Thyroid gland (tissue), 4 donors: ENCODE data around the gene IL1RL1.

Source experiments
- POLR2A ChIP-seq, 2 donors: fragments of 450-650 bp; IDR thresholded peaks; one replicate each; pipeline ENCODE4 v1.6.1; 2017; ENCODE audit warnings: antibody characterized with exemption in 2 of 2, mild to moderate bottlenecking in 2 of 2, moderate library complexity in 1 of 2
- TF ChIP-seq, protein P1 (sequence below), 6 experiments: fragments of 200-600 bp in 3 of 6; fragments of 450-650 bp in 3 of 6; sonication (generic) in 3 of 6; IDR thresholded peaks; one replicate each; pipeline ENCODE4 v1.5.1; 2016 to 2019; ENCODE audit warnings: antibody characterized with exemption in 6 of 6, mild to moderate bottlenecking in 2 of 6, inconsistent platforms in 1 of 6, moderate library complexity in 1 of 6

GRCh38 chr2:102340778-102341177 is 29.4 kb downstream of the IL1RL1 start:
- TF ChIP-seq, protein P1, sequence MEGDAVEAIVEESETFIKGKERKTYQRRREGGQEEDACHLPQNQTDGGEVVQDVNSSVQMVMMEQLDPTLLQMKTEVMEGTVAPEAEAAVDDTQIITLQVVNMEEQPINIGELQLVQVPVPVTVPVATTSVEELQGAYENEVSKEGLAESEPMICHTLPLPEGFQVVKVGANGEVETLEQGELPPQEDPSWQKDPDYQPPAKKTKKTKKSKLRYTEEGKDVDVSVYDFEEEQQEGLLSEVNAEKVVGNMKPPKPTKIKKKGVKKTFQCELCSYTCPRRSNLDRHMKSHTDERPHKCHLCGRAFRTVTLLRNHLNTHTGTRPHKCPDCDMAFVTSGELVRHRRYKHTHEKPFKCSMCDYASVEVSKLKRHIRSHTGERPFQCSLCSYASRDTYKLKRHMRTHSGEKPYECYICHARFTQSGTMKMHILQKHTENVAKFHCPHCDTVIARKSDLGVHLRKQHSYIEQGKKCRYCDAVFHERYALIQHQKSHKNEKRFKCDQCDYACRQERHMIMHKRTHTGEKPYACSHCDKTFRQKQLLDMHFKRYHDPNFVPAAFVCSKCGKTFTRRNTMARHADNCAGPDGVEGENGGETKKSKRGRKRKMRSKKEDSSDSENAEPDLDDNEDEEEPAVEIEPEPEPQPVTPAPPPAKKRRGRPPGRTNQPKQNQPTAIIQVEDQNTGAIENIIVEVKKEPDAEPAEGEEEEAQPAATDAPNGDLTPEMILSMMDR (IDR thresholded peaks at IDR 0.05): no peak
- no peak for TF ChIP-seq POLR2A (IDR thresholded peaks at IDR 0.05)
